Loucy (cell line): ENCODE measurements around the gene ZNF292.

Experiments used
- CTCF ChIP-seq: fragments of 200-600 bp; sonication (generic); conservative IDR thresholded peaks from 2 replicates; pipeline ENCODE4 v1.5.1; 2014; ENCODE audit warnings: mild to moderate bottlenecking, antibody characterized with exemption, low read length
- EZH2phosphoT487 ChIP-seq: fragments of 200-600 bp; IDR thresholded peaks from 2 replicates; pipeline ENCODE4 v1.6.1; 2018; ENCODE audit warnings: antibody characterized with exemption, mild to moderate bottlenecking, moderate library complexity, borderline replicate concordance

- TF ChIP-seq CTCF = no peak
- TF ChIP-seq EZH2phosphoT487 = no peak
These were observed 45.3 kb downstream of the ZNF292 start for GRCh38 chr6:87200469-87201175.
